NK-92 treated with Interleukin-12 subunit alpha and Interleukin-12 subunit beta, amount 100 ng/mL, for 24 hours (cell line): ENCODE measurements around the gene PLIN3.
A peak's percentile ranks its signal among the peaks of the same experiment; 100 is the strongest.
"Not testable (repeated sequence)": the region's sequence is repeated elsewhere in the genome, so short reads cannot be mapped to it uniquely, and the experiment has no call there.

Experiments
- DNase-seq: peaks from one replicate; lab custom pipeline; 2025; lab: John Stamatoyannopoulos, UW

PLIN3 gene

GRCh38 chr19:4807188-4807587 is 60.3 kb downstream of the PLIN3 start:
- no peak for DNase-seq

- no peak for DNase-seq
These were observed 61.1 kb downstream of the PLIN3 start for GRCh38 chr19:4806384-4806783.

GRCh38 chr19:4805140-4805539 is 62.3 kb downstream of the PLIN3 start:
- not testable (repeated sequence) for DNase-seq

DNA sequence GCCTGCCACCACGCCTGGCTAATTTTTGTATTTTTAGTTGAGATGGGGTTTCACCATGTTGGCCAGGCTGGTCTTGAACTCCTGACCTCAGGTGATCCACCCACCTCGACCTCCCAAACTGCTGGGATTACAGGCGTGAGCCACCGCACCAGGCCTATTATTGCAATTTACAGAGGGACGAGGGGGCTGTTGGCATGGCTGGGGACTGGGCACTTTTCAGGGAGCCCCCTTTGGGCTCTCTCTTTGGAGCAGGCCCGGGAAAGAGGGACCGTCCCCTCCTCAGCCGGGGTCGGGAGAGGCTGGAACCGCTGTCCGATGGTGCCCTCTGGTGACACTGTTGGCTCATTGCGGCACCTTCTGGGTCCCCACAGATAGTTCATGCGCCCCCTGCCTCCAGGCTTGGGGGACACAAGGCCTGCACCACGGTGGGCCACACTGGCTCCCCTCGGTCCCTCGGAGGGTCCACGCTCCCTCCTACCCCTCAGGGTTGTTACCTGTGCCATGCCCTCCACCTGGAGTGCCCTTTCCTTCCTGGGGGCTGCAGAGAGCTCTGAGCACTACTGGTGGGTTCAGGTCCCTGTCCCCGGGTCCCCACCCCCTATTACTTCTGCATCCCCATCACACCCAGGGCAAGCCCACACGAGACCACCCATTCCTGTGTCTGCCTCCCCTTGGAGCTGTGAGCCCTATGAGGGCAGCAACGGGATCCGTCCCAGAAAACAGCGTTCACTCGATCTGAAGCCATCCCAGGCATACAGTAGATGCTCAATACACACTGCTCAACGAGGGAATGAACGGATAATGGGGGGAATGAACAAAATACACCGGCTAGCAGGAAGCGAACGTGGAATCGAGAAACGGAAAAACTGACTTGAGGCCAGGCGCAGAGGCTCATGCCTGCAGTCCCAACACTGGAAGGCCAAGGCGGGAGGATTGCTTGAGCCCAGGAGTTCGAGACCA is 63.5 kb downstream of the PLIN3 start:
- peak; percentile 55 for DNase-seq

DNA sequence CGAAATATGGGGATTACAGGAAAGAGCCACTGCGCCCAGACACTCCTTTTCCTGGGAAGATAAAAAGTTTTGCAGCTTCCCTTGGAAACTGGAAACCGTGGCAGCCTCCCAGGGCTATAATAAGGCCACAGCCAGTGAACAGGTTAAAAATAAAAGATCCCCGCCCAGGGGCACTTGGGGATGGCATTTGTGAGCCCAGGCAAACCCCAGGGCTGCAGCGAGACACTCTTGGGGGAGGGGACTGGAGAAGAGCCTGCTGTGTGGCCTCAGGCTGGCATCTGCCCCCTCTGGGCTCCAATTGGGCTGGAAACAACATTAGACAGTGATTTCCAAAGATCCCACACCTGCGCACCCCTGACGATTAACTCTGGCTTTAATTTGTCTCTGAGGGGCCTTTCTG is 64.8 kb downstream of the PLIN3 start:
- no peak for DNase-seq

DNA sequence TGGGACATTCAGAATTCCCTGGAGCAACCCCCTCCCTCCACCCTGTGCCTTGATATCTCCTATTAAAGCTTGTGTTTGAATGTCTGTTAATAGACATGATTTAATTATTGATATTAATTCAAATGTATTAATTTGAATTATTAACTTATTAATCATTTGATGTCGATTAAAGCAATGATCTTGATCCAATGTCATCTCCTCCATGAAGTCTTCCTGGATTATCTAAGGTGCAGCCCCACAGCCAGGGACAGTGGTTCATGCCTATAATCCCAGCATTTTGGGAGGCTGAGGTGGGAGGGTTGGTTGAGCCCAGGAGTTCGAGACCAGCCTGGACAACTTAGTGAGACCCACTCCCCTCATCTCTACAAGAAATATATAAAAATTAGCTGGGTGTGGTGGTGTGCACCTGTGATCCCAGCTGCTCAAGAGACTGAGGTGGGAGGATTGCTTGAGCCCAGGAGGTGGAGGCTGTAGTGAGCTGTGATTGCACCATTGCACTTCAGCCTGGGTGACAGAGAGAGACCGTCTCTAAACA is 66.3 kb downstream of the PLIN3 start:
- DNase-seq = no peak

DNA sequence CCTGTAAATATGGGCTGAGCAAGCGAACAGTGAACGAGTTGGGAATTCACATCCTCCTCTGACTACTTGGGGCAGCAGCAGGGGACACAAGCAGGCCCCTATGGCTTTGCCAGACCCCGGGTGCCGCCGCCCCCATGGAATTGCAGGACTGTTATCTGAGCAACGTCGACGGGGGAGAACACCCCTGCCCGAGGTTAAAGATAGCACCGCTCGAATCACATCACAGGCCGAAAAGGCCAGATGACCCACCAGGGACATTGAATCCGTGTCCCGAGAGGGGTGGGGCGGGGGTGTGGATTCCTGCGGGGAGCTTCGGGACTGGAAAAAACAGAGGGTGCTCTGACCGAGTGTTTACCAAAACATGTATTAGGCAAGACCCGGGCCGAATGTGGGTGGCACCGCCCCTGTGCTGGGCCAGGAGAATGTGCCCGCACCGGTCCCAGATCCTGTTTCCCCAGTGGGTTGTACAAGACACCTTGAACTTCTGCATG is 66.8 kb downstream of the PLIN3 start:
- no peak for DNase-seq

DNA sequence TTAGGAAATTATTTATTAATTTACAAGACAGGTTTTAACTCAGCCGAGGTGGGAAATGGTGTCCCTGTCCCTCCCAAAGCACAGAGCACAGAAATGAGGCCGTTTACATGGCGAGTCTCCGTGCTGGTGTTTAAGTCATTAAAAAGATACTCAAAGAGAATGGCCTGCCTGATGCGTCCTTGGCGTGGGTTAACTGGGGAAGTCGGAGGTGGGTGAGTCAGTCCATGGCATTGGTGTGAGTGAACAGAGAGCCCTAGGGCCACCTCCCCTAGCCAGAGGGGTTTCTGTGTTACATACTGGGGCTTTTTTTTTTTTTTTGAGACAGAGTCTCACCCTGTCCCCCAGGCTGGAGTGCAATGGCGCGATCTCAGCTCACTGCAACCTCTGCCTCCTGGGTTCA is 72.1 kb downstream of the PLIN3 start:
- DNase-seq = no peak

- no peak for DNase-seq
These were observed 72.5 kb downstream of the PLIN3 start for GRCh38 chr19:4794971-4795370.

GRCh38 chr19:4793278-4793677 is 74.2 kb downstream of the PLIN3 start:
- not testable (repeated sequence) for DNase-seq

DNA sequence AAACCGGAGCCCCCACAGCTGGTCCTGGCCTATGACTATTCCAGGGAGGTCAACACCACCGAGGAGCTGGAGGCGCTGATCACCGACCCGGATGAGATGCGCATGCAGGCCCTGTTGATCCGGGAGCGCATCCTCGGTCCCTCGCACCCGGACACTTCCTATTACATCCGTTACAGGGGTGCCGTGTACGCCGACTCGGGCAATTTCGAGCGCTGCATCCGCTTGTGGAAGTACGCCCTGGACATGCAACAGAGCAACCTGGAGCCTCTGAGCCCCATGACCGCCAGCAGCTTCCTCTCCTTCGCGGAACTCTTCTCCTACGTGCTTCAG is 74.6 kb downstream of the PLIN3 start:
- DNase-seq = not testable (repeated sequence)

DNA sequence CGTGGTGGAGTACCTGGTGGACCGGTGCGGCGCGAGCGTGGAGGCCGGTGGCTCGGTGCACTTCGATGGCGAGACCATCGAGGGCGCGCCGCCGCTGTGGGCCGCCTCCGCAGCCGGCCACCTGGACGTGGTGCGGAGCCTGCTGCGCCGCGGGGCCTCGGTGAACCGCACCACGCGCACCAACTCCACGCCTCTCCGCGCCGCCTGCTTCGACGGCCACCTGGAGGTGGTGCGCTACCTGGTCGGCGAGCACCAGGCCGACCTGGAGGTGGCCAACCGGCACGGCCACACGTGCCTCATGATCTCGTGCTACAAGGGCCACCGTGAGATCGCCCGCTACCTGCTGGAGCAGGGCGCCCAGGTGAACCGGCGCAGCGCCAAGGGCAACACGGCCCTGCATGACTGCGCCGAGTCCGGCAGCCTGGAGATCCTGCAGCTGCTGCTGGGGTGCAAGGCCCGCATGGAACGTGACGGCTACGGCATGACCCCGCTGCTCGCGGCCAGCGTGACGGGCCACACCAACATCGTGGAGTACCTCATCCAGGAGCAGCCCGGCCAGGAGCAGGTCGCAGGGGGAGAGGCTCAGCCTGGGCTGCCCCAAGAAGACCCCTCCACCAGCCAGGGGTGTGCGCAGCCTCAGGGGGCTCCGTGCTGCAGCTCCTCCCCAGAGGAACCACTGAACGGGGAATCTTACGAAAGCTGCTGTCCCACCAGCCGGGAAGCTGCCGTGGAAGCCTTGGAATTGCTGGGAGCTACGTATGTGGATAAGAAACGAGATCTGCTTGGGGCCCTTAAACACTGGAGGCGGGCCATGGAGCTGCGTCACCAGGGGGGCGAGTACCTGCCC is 75.2 kb downstream of the PLIN3 start:
- DNase-seq = not testable (repeated sequence)

GRCh38 chr19:4791183-4792018 is 76.1 kb downstream of the PLIN3 start, which contains the start of gene FEM1A:
Gene FEM1A (plus strand): TSS chr19:4791734. CDS start chr19:4791855, 121 bp downstream.
- DNase-seq = peak; percentile 100
